Keratinocyte (primary cell): ENCODE results near the gene FNBP1. TPM values are rescaled to one million over a fixed set of nuclear protein-coding genes. Genes with fewer than 3 reads are reported as not detected.

Experiments used
- DNase-seq: peaks from one replicate; pipeline ENCODE4 v3.0.0-alpha.2; 2011; ENCODE audit warnings: low read depth, missing footprints, low spot score
- FAIRE-seq: peaks from 2 replicates; lab custom pipeline; 2011; peaks lifted over from hg19 to GRCh38; lab: Jason Lieb, UNC
- H2AFZ ChIP-seq: 2 replicates; pipeline ENCODE4 v1.6.0; 2012; ENCODE audit warnings: low read length, control low read depth, inconsistent platforms; ENCODE audit not compliant: control insufficient read depth
- H3K27ac ChIP-seq: 2 replicates; pipeline ENCODE4 v1.5.1; 2011; ENCODE audit warnings: low read length; ENCODE audit not compliant: control insufficient read depth, insufficient read depth
- H3K27me3 ChIP-seq: 3 replicates; pipeline ENCODE4 v1.6.0; 2011; ENCODE audit warnings: low read length; ENCODE audit not compliant: control insufficient read depth, insufficient read depth; ENCODE audit errors: extremely low read depth
- H3K36me3 ChIP-seq, 2 experiments: 2 replicates in 1 of 2; 3 replicates in 1 of 2; pipeline ENCODE4 v1.5.1; 2011; ENCODE audit warnings: low read length in 2 of 2, mild to moderate bottlenecking in 1 of 2; ENCODE audit not compliant: control insufficient read depth in 2 of 2, insufficient read depth in 2 of 2; ENCODE audit errors: extremely low read depth in 1 of 2
- H3K4me1 ChIP-seq: 3 replicates; pipeline ENCODE4 v1.5.1; 2011; ENCODE audit warnings: low read length; ENCODE audit not compliant: control insufficient read depth, insufficient read depth; ENCODE audit errors: extremely low read depth
- H3K4me2 ChIP-seq: 3 replicates; pipeline ENCODE4 v1.6.0; 2011; ENCODE audit warnings: low read depth, low read length; ENCODE audit not compliant: control insufficient read depth, insufficient read depth; ENCODE audit errors: extremely low read depth
- H3K4me3 ChIP-seq, 3 experiments: fragments of 200-600 bp in 1 of 3; sonication (generic) in 1 of 3; 2 replicates in 2 of 3; 3 replicates in 1 of 3; pipeline ENCODE4 v1.5.1; 2011 to 2016; ENCODE audit warnings: low read length in 3 of 3, mild to moderate bottlenecking in 3 of 3, control low read depth in 2 of 3, inconsistent platforms in 1 of 3, low read depth in 1 of 3, mixed read lengths in 1 of 3, mixed run types in 1 of 3, moderate library complexity in 1 of 3; ENCODE audit not compliant: control insufficient read depth in 2 of 3, insufficient read depth in 2 of 3; ENCODE audit errors: extremely low read depth in 1 of 3
- H3K79me2 ChIP-seq: 2 replicates; pipeline ENCODE4 v1.6.0; 2012; ENCODE audit warnings: low read length; ENCODE audit not compliant: control insufficient read depth, insufficient read depth
- H3K9ac ChIP-seq: 3 replicates; pipeline ENCODE4 v1.6.0; 2011; ENCODE audit warnings: low read length; ENCODE audit not compliant: control insufficient read depth, insufficient read depth; ENCODE audit errors: extremely low read depth
- H3K9me1 ChIP-seq: 3 replicates; pipeline ENCODE4 v1.6.0; 2011; ENCODE audit warnings: low read length; ENCODE audit not compliant: control insufficient read depth, insufficient read depth; ENCODE audit errors: extremely low read depth
- H3K9me3 ChIP-seq: 2 replicates; pipeline ENCODE4 v1.5.1; 2012; ENCODE audit warnings: low read depth, low read length; ENCODE audit not compliant: control insufficient read depth
- H4K20me1 ChIP-seq: 3 replicates; pipeline ENCODE4 v1.6.0; 2011; ENCODE audit warnings: low read length; ENCODE audit not compliant: control insufficient read depth, insufficient read depth; ENCODE audit errors: extremely low read depth
- CTCF ChIP-seq, 3 experiments: IDR thresholded peaks in 1 of 3; conservative IDR thresholded peaks in 1 of 3; optimal IDR thresholded peaks in 1 of 3; 2 replicates in 2 of 3; 3 replicates in 1 of 3; pipeline versions ENCODE3 to v1.5.1; 2011; ENCODE audit warnings: low read length in 3 of 3, mild to moderate bottlenecking in 3 of 3, moderate library complexity in 2 of 3, control low read depth in 1 of 3, inconsistent platforms in 1 of 3; ENCODE audit not compliant: insufficient read depth in 2 of 3; ENCODE audit errors: extremely low read depth in 1 of 3
- EZH2 ChIP-seq: IDR thresholded peaks from one replicate; pipeline ENCODE4 v1.6.1; 2012; ENCODE audit warnings: inconsistent platforms, mild to moderate bottlenecking, low read length, moderate library complexity
- dilution Hi-C: fragments of 300-500 bp; cut with MboI; formaldehyde crosslinking; loops from one replicate; pipeline ENCODE4 v1.7.0; 2020; ENCODE audit warnings: low sequenced_read_pairs; ENCODE audit not compliant: extremely low pct_ligation_motif_present
- polyA plus RNA-seq, 5 experiments: library from polyadenylated mRNA; depleted of rRNA in 3 of 5; stranded (reverse) in 3 of 5; stranded (forward) in 1 of 5; unstranded in 1 of 5; fragments of >200 nt; gene quantifications; 1 replicate in 1 of 5; 2 replicates in 3 of 5; 3 replicates in 1 of 5; pipeline versions ENCODE4 v1.2.1 to v1.2.3, GENCODE V29; 2011 to 2012; ENCODE audit warnings: missing spikeins in 2 of 5, low read depth in 1 of 5, low replicate concordance in 1 of 5

The FNBP1 gene
- polyA plus RNA-seq, 1 donor (not counting 4 experiments of a cell fraction or from before 2014, with no cell fraction given) = 9.6 TPM

GRCh38 chr9:129953736-129954135 is 89.3 kb downstream of the FNBP1 start:
- dilution Hi-C loops = no loop called here
- no peak for DNase-seq
- no peaks in the 10 kb centered on the region for H3K27me3 ChIP-seq
- H3K36me3 ChIP-seq = peaks cover 0 to 1% of the 10 kb centered on the region in 2 experiments
- FAIRE-seq = no peak
- H4K20me1 ChIP-seq = no peaks in the 10 kb centered on the region
- no peak overlapping the region for H2AFZ ChIP-seq
- H3K79me2 ChIP-seq = no peaks in the 10 kb centered on the region
- H3K4me2 ChIP-seq = no peak overlapping the region
- TF ChIP-seq CTCF (optimal IDR thresholded peaks at IDR 0.05 in 1 of 3, IDR thresholded peaks at IDR 0.05 in 1 of 3, conservative IDR thresholded peaks at IDR 0.05 in 1 of 3; ENCODE audit: extremely low read depth in 1 of 3, insufficient read depth in 2 of 3, low read length in 3 of 3) = no peak
- TF ChIP-seq EZH2 = no peak
- no peaks in the 10 kb centered on the region for H3K9me3 ChIP-seq
- no peak overlapping the region for H3K27ac ChIP-seq
- H3K4me3 ChIP-seq = no peak overlapping the region
- H3K9me1 ChIP-seq = no peaks in the 10 kb centered on the region
- H3K9ac ChIP-seq = no peak overlapping the region
- H3K4me1 ChIP-seq = peaks cover 2% of the 10 kb centered on the region

- H3K9me1 ChIP-seq = no peaks in the 10 kb centered on the region
- H3K4me3 ChIP-seq = no peak overlapping the region
- no peaks in the 10 kb centered on the region for H3K9me3 ChIP-seq
- no peaks in the 10 kb centered on the region for H4K20me1 ChIP-seq
- peaks cover 2% of the 10 kb centered on the region for H3K4me1 ChIP-seq
- TF ChIP-seq CTCF (optimal IDR thresholded peaks at IDR 0.05 in 1 of 3, IDR thresholded peaks at IDR 0.05 in 1 of 3, conservative IDR thresholded peaks at IDR 0.05 in 1 of 3; ENCODE audit: extremely low read depth in 1 of 3, insufficient read depth in 2 of 3, low read length in 3 of 3) = no peak
- TF ChIP-seq EZH2 = no peak
- H3K79me2 ChIP-seq = no peaks in the 10 kb centered on the region
- FAIRE-seq = no peak
- no peak overlapping the region for H3K27ac ChIP-seq
- DNase-seq = no peak
- no peaks in the 10 kb centered on the region for H3K27me3 ChIP-seq
- H3K4me2 ChIP-seq = no peak overlapping the region
- H3K36me3 ChIP-seq = peaks cover 0 to 1% of the 10 kb centered on the region in 2 experiments
- dilution Hi-C loops = no loop called here
- H3K9ac ChIP-seq = no peak overlapping the region
- no peak overlapping the region for H2AFZ ChIP-seq
Observed at GRCh38 chr9:129952337-129952736, 90.7 kb downstream of the FNBP1 start.
